Stimulated activated naive CD8-positive, alpha-beta T cell treated with anti-CD3 and anti-CD28 coated beads, Interleukin-15, amount 100 ng/mL, for 72 hours (primary cell): ENCODE data around the gene RANGAP1.
A peak's percentile ranks its signal among the peaks of the same experiment; 100 is the strongest.

Experiments used
- ATAC-seq: fragments of 150-1000 bp; cut with Tn5 transposase; 2 replicates; pipeline ENCODE4 v1.10.0; 2021; ENCODE audit warnings: mild to moderate bottlenecking, moderate library complexity
- DNase-seq, 2 donors: peaks; one replicate each; pipeline ENCODE4 v3.0.0; 2021 to 2022
- H3K27ac Mint-ChIP-seq, 2 donors: one replicate each; pipeline ENCODE4 v1.8.0; 2022; ENCODE audit warnings: mild to moderate bottlenecking in 2 of 2, mixed read lengths in 2 of 2, moderate library complexity in 2 of 2
- H3K27me3 Mint-ChIP-seq: one replicate; pipeline ENCODE4 v1.8.0; 2022; ENCODE audit warnings: mixed read lengths
- H3K4me1 Mint-ChIP-seq: one replicate; pipeline ENCODE4 v1.8.0; 2022; ENCODE audit warnings: mild to moderate bottlenecking, mixed read lengths
- H3K4me3 Mint-ChIP-seq, 2 donors: one replicate each; pipeline ENCODE4 v1.8.0; 2022; ENCODE audit warnings: mild to moderate bottlenecking in 2 of 2, mixed read lengths in 2 of 2, moderate library complexity in 1 of 2
- H3K9me3 Mint-ChIP-seq, 2 donors: one replicate each; pipeline ENCODE4 v1.8.0; 2022; ENCODE audit warnings: mixed read lengths in 2 of 2

RANGAP1 gene

GRCh38 chr22:41237036-41237706 lies 48.8 kb downstream of the RANGAP1 start:
- Mint-ChIP-seq H3K27me3 (no peaks in the 10 kb centered on the region), H3K27ac (peak overlapping the region in 1 of 2 donors; percentile 95), H3K9me3 (no peaks in the 10 kb centered on the region), H3K4me3 (peak overlapping the region; percentile 72 to 85), H3K4me1 (peaks cover 15% of the 10 kb centered on the region)
- peak in 1 of 2 donors; percentile 22 for DNase-seq
- no peak for ATAC-seq

- no peaks in the 10 kb centered on the region for H3K9me3 Mint-ChIP-seq
- H3K4me3 Mint-ChIP-seq, result no peak overlapping the region
- DNase-seq (no peak), ATAC-seq (no peak)
- no peak overlapping the region for H3K27ac Mint-ChIP-seq
- peaks cover 15% of the 10 kb centered on the region for H3K4me1 Mint-ChIP-seq
- H3K27me3 Mint-ChIP-seq, result no peaks in the 10 kb centered on the region
Measured at GRCh38 chr22:41234815-41235695, 50.9 kb downstream of the RANGAP1 start.

GRCh38 chr22:41231369-41231768 lies 54.6 kb downstream of the RANGAP1 start:
- Mint-ChIP-seq H3K9me3 (no peaks in the 10 kb centered on the region), H3K27ac (no peak overlapping the region), H3K27me3 (no peaks in the 10 kb centered on the region), H3K4me1 (no peaks in the 10 kb centered on the region), H3K4me3 (no peak overlapping the region)
- DNase-seq (no peak), ATAC-seq (no peak)

GRCh38 chr22:41230401-41230785 lies 55.6 kb downstream of the RANGAP1 start:
- H3K9me3 Mint-ChIP-seq, result no peaks in the 10 kb centered on the region

GRCh38 chr22:41229730-41230400 lies 56.1 kb downstream of the RANGAP1 start:
- ATAC-seq (no peak), DNase-seq (no peak)
- Mint-ChIP-seq H3K9me3 (no peaks in the 10 kb centered on the region), H3K27ac (peak overlapping the region in 1 of 2 donors; percentile 91), H3K4me3 (no peak overlapping the region), H3K27me3 (no peaks in the 10 kb centered on the region), H3K4me1 (no peaks in the 10 kb centered on the region)

More at GRCh38 chr22:41230401-41230785, 55.6 kb downstream of the RANGAP1 start:
- no peak for ATAC-seq
- Mint-ChIP-seq H3K27me3 (no peaks in the 10 kb centered on the region), H3K4me1 (no peaks in the 10 kb centered on the region), H3K27ac (peak overlapping the region in 1 of 2 donors; percentile 91), H3K4me3 (no peak overlapping the region)
- no peak for DNase-seq

- H3K27me3 Mint-ChIP-seq, result no peaks in the 10 kb centered on the region
- ATAC-seq (no peak), DNase-seq (no peak)
- no peaks in the 10 kb centered on the region for H3K4me1 Mint-ChIP-seq
- H3K27ac Mint-ChIP-seq, result no peak overlapping the region
- no peaks in the 10 kb centered on the region for H3K9me3 Mint-ChIP-seq
- H3K4me3 Mint-ChIP-seq, result no peak overlapping the region
Measured at GRCh38 chr22:41229215-41229614, 56.8 kb downstream of the RANGAP1 start.

- no peaks in the 10 kb centered on the region for H3K27me3 Mint-ChIP-seq
- no peak overlapping the region for H3K4me3 Mint-ChIP-seq
- H3K4me1 Mint-ChIP-seq, result no peaks in the 10 kb centered on the region
- ATAC-seq, result no peak
- H3K27ac Mint-ChIP-seq, result peak overlapping the region in 1 of 2 donors; percentile 37
- H3K9me3 Mint-ChIP-seq, result no peaks in the 10 kb centered on the region
- no peak for DNase-seq
Measured at GRCh38 chr22:41226723-41227655, 59.0 kb downstream of the RANGAP1 start.

- ATAC-seq, result no peak
- no peak for DNase-seq
- peak overlapping the region in 1 of 2 donors; percentile 85 for H3K27ac Mint-ChIP-seq
- H3K9me3 Mint-ChIP-seq, result no peaks in the 10 kb centered on the region
- no peaks in the 10 kb centered on the region for H3K27me3 Mint-ChIP-seq
- no peak overlapping the region for H3K4me3 Mint-ChIP-seq
- no peaks in the 10 kb centered on the region for H3K4me1 Mint-ChIP-seq
Measured at GRCh38 chr22:41223535-41223934, 62.5 kb downstream of the RANGAP1 start.

- Mint-ChIP-seq H3K9me3 (no peaks in the 10 kb centered on the region), H3K4me1 (peaks cover 3% of the 10 kb centered on the region), H3K4me3 (no peak overlapping the region), H3K27me3 (no peaks in the 10 kb centered on the region), H3K27ac (peak overlapping the region in 1 of 2 donors; percentile 85)
- no peak for DNase-seq
- ATAC-seq, result no peak
Measured at GRCh38 chr22:41222846-41223507, 63.0 kb downstream of the RANGAP1 start.

- Mint-ChIP-seq H3K4me1 (peaks cover 29% of the 10 kb centered on the region), H3K27ac (peak overlapping the region; percentile 99), H3K27me3 (no peaks in the 10 kb centered on the region), H3K4me3 (peak overlapping the region; percentile 76 to 82), H3K9me3 (no peaks in the 10 kb centered on the region)
- peak; percentile 52 to 76 for DNase-seq
- ATAC-seq, result peak; percentile 98
Measured at GRCh38 chr22:41217553-41218157, 68.3 kb downstream of the RANGAP1 start.

GRCh38 chr22:41216984-41217383 lies 69.0 kb downstream of the RANGAP1 start:
- H3K27me3 Mint-ChIP-seq, result no peaks in the 10 kb centered on the region
- H3K4me1 Mint-ChIP-seq, result peaks cover 29% of the 10 kb centered on the region
- peak overlapping the region; percentile 99 for H3K27ac Mint-ChIP-seq
- ATAC-seq, result no peak
- H3K9me3 Mint-ChIP-seq, result no peaks in the 10 kb centered on the region
- DNase-seq, result no peak
- peak overlapping the region; percentile 76 to 82 for H3K4me3 Mint-ChIP-seq

- H3K4me1 Mint-ChIP-seq, result peaks cover 29% of the 10 kb centered on the region
- H3K27ac Mint-ChIP-seq, result peak overlapping the region in 1 of 2 donors; percentile 74
- ATAC-seq, result no peak
- no peaks in the 10 kb centered on the region for H3K9me3 Mint-ChIP-seq
- H3K27me3 Mint-ChIP-seq, result no peaks in the 10 kb centered on the region
- H3K4me3 Mint-ChIP-seq, result peak overlapping the region; percentile 76 to 82
- no peak for DNase-seq
Measured at GRCh38 chr22:41215926-41216325, 70.1 kb downstream of the RANGAP1 start.

- Mint-ChIP-seq H3K27ac (no peak overlapping the region), H3K4me1 (peaks cover 29% of the 10 kb centered on the region), H3K9me3 (no peaks in the 10 kb centered on the region), H3K4me3 (peak overlapping the region in 1 of 2 donors; percentile 76), H3K27me3 (no peaks in the 10 kb centered on the region)
- no peak for DNase-seq
- ATAC-seq, result no peak
Measured at GRCh38 chr22:41215409-41215808, 70.6 kb downstream of the RANGAP1 start.

- Mint-ChIP-seq H3K27ac (peak overlapping the region in 1 of 2 donors; percentile 15), H3K4me3 (peak overlapping the region; percentile 31 to 84), H3K4me1 (peaks cover 47% of the 10 kb centered on the region), H3K9me3 (no peaks in the 10 kb centered on the region), H3K27me3 (peaks cover 12% of the 10 kb centered on the region)
- DNase-seq, result no peak
- no peak for ATAC-seq
Measured at GRCh38 chr22:41206719-41207118, 79.3 kb downstream of the RANGAP1 start.
